ENCODE results near the gene DMP1. TPM values are rescaled to one million over a fixed set of nuclear protein-coding genes. Genes with fewer than 3 reads are reported as not detected.

The DMP1 gene
- total RNA-seq, 4 donors from 2014 or later: not detected

GRCh38 chr4:87616268-87616667 lies 33.8 kb upstream of the DMP1 start:
- Histone ChIP-seq H3K36me3 (no peaks in the 10 kb centered on the region), H3K27ac (replicated peaks in 1 of 4) (no peak overlapping the region), H3K9me3 (no peaks in the 10 kb centered on the region), H3K27me3 (no peaks in the 10 kb centered on the region), H3K4me3 (no peak overlapping the region), H3K4me1 (peaks cover 0 to 12% (median 2%) of the 10 kb centered on the region in 4 donors)
- no peak for DNase-seq (ENCODE audit: extremely low spot score)
- 65% methylated on average over 9 of the region's 9 CpGs for WGBS
- TF ChIP-seq POLR2AphosphoS5 (IDR thresholded peaks at IDR 0.05): no peak
- TF ChIP-seq, protein P1, sequence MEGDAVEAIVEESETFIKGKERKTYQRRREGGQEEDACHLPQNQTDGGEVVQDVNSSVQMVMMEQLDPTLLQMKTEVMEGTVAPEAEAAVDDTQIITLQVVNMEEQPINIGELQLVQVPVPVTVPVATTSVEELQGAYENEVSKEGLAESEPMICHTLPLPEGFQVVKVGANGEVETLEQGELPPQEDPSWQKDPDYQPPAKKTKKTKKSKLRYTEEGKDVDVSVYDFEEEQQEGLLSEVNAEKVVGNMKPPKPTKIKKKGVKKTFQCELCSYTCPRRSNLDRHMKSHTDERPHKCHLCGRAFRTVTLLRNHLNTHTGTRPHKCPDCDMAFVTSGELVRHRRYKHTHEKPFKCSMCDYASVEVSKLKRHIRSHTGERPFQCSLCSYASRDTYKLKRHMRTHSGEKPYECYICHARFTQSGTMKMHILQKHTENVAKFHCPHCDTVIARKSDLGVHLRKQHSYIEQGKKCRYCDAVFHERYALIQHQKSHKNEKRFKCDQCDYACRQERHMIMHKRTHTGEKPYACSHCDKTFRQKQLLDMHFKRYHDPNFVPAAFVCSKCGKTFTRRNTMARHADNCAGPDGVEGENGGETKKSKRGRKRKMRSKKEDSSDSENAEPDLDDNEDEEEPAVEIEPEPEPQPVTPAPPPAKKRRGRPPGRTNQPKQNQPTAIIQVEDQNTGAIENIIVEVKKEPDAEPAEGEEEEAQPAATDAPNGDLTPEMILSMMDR (IDR thresholded peaks at IDR 0.05): no peak
- TF ChIP-seq EP300 (IDR thresholded peaks at IDR 0.05): no peak
- TF ChIP-seq POLR2A (IDR thresholded peaks at IDR 0.05; ENCODE audit: low read depth): no peak
- intact Hi-C loops (cut with DNase I): no loop called here

DNA sequence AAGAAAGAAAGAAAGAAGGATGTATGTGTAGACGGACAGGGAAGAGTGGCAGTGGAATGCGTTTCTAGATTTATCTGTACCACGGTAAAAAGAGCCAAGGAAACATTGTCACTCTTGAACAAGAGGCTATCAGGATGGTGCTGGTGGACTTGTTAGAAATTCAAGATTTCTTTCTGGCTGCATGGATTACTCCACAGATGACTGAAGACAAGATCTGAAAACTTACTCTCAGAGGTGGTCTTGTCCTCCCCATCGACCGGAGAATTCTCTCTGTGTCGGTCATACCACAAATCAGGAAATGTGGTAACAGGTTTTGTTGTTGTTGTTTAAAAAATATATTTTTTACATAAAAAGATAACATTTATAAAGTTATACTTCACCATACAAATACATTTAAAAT lies 30.0 kb upstream of the DMP1 start:
- H3K27me3 ChIP-seq: no peaks in the 10 kb centered on the region
- H3K9me3 ChIP-seq: no peaks in the 10 kb centered on the region
- peak overlapping the region in 2 of 4 donors; percentile 9 to 20 for H3K4me3 ChIP-seq
- H3K36me3 ChIP-seq: no peaks in the 10 kb centered on the region
- intact Hi-C loops (cut with DNase I): no loop called here
- DNase-seq (ENCODE audit: extremely low spot score): no peak
- peaks cover 0 to 20% (median 3%) of the 10 kb centered on the region in 4 donors for H3K4me1 ChIP-seq
- H3K27ac ChIP-seq (replicated peaks in 1 of 4): peak overlapping the region; percentile 58 to 72 (median 66)
- WGBS: 77% methylated on average over 6 of the region's 6 CpGs
- TF ChIP-seq POLR2AphosphoS5 (IDR thresholded peaks at IDR 0.05): no peak
- no peak for TF ChIP-seq POLR2A (IDR thresholded peaks at IDR 0.05; ENCODE audit: low read depth)
- TF ChIP-seq, protein P1 (IDR thresholded peaks at IDR 0.05): no peak
- TF ChIP-seq EP300 (IDR thresholded peaks at IDR 0.05): no peak

DNA sequence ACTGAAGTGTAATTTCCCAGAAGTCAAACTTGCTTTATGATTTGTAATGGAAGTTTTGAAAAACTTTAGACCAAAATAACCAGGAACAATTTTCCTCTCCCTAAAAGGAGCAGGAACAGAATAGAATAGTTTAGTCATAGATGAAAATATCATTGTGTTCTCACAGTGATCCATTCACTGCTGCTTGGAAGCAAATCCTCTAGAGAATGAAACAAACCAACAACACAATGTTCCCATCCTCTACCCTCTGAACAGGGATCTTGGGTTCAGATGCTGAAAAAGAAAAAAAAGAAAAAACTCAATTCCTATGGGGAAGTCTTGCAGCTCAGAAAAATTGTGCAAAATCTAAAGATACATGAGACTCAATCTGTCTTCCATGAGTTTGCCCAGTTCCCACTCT lies 29.6 kb upstream of the DMP1 start:
- Histone ChIP-seq H3K9me3 (no peaks in the 10 kb centered on the region), H3K4me3 (no peak overlapping the region), H3K36me3 (no peaks in the 10 kb centered on the region), H3K4me1 (peaks cover 0 to 20% (median 3%) of the 10 kb centered on the region in 4 donors), H3K27ac (replicated peaks in 1 of 4) (peak overlapping the region; percentile 59 to 74 (median 62)), H3K27me3 (no peaks in the 10 kb centered on the region)
- DNase-seq (ENCODE audit: extremely low spot score): no peak
- intact Hi-C loops (cut with DNase I): no loop called here
- TF ChIP-seq POLR2AphosphoS5 (IDR thresholded peaks at IDR 0.05): peak in 1 of 2 donors; percentile 32
- TF ChIP-seq POLR2A (IDR thresholded peaks at IDR 0.05; ENCODE audit: low read depth): no peak

- intact Hi-C loops (cut with DNase I): no loop called here
- WGBS: 72% methylated on average over 7 of the region's 8 CpGs
- Histone ChIP-seq H3K36me3 (no peaks in the 10 kb centered on the region), H3K9me3 (no peaks in the 10 kb centered on the region), H3K4me1 (peaks cover 0 to 20% (median 3%) of the 10 kb centered on the region in 4 donors), H3K4me3 (no peak overlapping the region), H3K27me3 (no peaks in the 10 kb centered on the region), H3K27ac (replicated peaks in 1 of 4) (peak overlapping the region; percentile 3 to 74 (median 32))
- no peak for DNase-seq (ENCODE audit: extremely low spot score)
- TF ChIP-seq POLR2AphosphoS5 (IDR thresholded peaks at IDR 0.05): no peak
- TF ChIP-seq EP300 (IDR thresholded peaks at IDR 0.05): no peak
- TF ChIP-seq POLR2A (IDR thresholded peaks at IDR 0.05; ENCODE audit: low read depth): no peak
- TF ChIP-seq, protein P1 (IDR thresholded peaks at IDR 0.05): no peak
These were observed 27.8 kb upstream of the DMP1 start for GRCh38 chr4:87622303-87622702.

DNA sequence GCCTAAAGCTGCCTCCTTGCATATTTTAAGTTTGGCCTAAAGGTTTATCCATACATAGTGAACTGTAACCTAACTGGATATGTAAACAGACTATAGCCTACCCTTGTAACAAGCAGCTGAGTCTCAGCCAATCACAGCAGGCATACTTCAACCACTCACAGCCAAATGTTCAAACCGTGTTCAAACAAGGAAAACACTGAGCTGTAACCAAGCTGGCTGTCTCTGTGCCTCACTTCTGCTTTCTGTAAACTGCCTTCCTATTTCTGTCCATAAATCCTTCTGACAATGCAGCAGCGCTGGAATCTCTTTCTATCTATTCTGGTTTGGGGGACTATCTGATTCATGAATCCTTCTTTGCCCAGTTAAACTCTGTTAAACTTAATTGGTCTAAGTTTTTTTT lies 25.4 kb upstream of the DMP1 start:
- no peaks in the 10 kb centered on the region for H3K36me3 ChIP-seq
- intact Hi-C loops (cut with DNase I): no loop called here
- 57% methylated on average over 2 of the region's 2 CpGs for WGBS
- H3K27me3 ChIP-seq: no peaks in the 10 kb centered on the region
- no peaks in the 10 kb centered on the region for H3K9me3 ChIP-seq
- H3K4me3 ChIP-seq: no peak overlapping the region
- TF ChIP-seq POLR2A (IDR thresholded peaks at IDR 0.05; ENCODE audit: low read depth): no peak
- no peak for TF ChIP-seq EP300 (IDR thresholded peaks at IDR 0.05)
- TF ChIP-seq POLR2AphosphoS5 (IDR thresholded peaks at IDR 0.05): no peak
- TF ChIP-seq, protein P1 (IDR thresholded peaks at IDR 0.05): no peak
- no peak for DNase-seq (ENCODE audit: extremely low spot score)
- H3K27ac ChIP-seq (replicated peaks in 1 of 4): no peak overlapping the region
- H3K4me1 ChIP-seq: peaks cover 0 to 20% (median 3%) of the 10 kb centered on the region in 4 donors
